Ishikawa (cell line): ENCODE data around the gene SUSD2.

Experiments
- EP300 ChIP-seq: IDR thresholded peaks from 2 replicates; pipeline ENCODE4 v1.6.1; 2012; ENCODE audit warnings: borderline replicate concordance
- TAF1 ChIP-seq: IDR thresholded peaks from 2 replicates; pipeline ENCODE4 v1.6.1; 2012; ENCODE audit warnings: low read depth, mild to moderate bottlenecking

DNA sequence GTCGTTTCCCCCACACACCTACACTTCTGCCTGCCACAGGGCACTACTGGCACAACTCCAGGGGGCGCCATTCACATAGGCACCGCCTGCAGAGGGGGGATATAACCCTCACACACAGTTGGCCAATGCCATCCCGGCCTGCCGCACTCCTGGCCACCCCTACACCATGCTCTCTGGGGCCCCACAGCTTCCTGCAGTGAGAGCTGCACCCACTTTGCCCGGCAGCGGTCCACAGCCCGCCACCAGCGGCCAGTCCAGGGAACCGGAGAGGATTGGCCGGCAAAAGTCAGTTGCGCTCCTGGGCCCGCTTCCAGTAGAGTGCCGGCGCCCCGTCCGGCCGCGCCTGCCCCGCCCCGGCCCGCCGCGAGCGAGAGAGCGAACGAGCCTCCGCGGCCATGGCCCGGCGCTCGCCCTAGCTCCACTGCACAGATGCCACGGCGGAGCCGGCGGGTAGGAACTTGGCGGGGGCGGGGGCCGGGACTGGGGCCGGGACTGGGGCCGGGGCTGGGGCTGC is 25.6 kb upstream of the SUSD2 start:
- TF ChIP-seq TAF1 (no peak), EP300 (no peak)
